ENCODE measurements around the gene CLSTN2. TPM values are rescaled to one million over a fixed set of nuclear protein-coding genes. Genes with fewer than 3 reads are reported as not detected.

CLSTN2 gene
- total and polyA plus RNA-seq, 2 of the 8 experiments (the other 6 are each of a cell fraction or from before 2014, with no cell fraction given) = 0.39 to 0.52 TPM

DNA sequence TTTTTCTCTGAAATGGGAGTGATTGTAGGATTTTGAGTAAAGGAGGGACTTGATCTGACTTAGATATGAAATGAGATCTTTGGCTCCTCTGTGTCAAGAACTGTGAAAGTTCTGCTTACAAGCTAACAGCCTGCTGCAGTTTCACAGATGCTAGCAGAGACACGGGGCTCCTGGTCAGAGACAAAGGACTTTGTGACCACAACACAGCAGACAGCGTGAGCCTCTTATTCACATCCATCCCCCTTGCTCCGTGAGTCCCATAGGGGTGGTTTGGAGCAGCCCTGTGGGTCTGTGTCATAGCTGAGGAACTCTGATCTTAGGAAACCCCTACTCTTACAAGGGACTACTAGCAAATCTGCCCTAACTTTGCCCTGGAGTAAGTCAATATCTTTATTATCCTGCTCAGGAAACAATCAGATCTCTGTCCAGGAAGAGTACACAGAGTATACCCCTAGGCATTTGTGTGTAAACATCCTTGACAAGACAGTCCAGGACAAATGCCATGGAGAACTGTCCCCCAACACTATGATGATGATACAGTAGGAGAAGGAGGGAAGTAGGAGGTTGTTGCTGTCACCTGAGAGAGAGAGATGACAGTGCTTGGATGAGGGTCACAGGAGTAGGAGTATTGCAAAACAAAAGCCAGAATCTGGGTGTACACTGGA lies 80.0 kb downstream of the CLSTN2 start (continued):
- TF ChIP-seq GABPA (IDR thresholded peaks at IDR 0.05; ENCODE audit: borderline replicate concordance, insufficient read depth, low read length) (no peak), TAF7 (optimal IDR thresholded peaks at IDR 0.05; ENCODE audit: borderline replicate concordance, low read depth, low read length) (no peak), EGR1 (IDR thresholded peaks at IDR 0.05; ENCODE audit: borderline replicate concordance, low read depth, low read length) (no peak), GTF2F1 (IDR thresholded peaks at IDR 0.05; ENCODE audit: borderline replicate concordance, low read depth, low read length) (no peak), BACH1 (IDR thresholded peaks at IDR 0.05; ENCODE audit: low read length) (no peak), MAX (IDR thresholded peaks at IDR 0.05) (no peak), TEAD4 (IDR thresholded peaks at IDR 0.05; ENCODE audit: low read depth, low read length) (no peak), JUND (IDR thresholded peaks at IDR 0.05; ENCODE audit: low read length) (no peak)

Measured in H1 (cell line).